GM12864 (cell line): Measurements from ENCODE around the gene TNFRSF11A.

Source experiments
- DNase-seq: peaks from one replicate; pipeline ENCODE4 v3.0.0-alpha.2; 2011; ENCODE audit warnings: low read depth
- H3K4me3 ChIP-seq: 2 replicates; pipeline ENCODE4 v1.5.1; 2011; ENCODE audit warnings: mild to moderate bottlenecking, low read depth, low read length, control low read depth
- TF ChIP-seq, protein P1 (sequence below): IDR thresholded peaks from 2 replicates; pipeline ENCODE4 v1.5.1; 2011; ENCODE audit warnings: low read depth, mild to moderate bottlenecking, moderate library complexity, low read length, control low read depth, inconsistent platforms; ENCODE audit errors: missing control alignments

TNFRSF11A gene

DNA sequence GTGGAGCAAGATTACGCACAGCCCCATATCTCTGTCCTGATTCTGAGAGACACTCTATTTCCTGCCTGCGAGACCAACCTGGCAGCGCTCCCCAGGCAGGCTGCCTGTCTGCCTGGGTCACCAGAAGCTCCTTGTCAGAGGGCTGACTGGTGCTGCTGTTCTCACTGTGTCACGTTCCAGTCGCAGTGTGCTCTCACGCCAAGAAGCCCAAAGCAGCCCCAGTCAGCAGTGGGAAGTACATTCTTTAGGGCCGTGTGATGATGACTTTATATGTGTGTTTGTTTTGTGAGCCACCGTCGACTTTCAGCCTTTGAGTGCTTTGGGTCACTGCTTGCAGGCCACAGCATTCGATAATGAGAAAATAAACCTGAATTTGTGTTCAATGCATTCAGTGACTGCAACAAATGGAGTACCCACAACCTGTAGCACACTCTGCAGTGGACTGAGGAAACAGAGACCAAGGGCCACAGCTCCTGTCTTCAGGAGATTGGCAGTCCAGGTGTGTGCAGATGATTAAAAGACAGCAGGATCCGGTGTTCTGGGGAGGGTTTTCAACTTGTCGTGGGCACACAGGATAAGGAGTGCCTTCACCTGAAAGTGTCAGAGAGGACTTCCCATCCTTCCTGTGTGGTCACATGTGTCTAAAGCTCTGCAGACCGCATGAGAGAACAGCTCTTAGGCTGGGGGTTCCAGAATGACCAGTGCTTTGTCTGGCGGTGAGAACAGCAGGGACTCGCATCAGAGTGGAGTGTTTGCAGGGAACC is 4.8 kb downstream of the TNFRSF11A start:
- no peak for DNase-seq
- TF ChIP-seq, protein P1, sequence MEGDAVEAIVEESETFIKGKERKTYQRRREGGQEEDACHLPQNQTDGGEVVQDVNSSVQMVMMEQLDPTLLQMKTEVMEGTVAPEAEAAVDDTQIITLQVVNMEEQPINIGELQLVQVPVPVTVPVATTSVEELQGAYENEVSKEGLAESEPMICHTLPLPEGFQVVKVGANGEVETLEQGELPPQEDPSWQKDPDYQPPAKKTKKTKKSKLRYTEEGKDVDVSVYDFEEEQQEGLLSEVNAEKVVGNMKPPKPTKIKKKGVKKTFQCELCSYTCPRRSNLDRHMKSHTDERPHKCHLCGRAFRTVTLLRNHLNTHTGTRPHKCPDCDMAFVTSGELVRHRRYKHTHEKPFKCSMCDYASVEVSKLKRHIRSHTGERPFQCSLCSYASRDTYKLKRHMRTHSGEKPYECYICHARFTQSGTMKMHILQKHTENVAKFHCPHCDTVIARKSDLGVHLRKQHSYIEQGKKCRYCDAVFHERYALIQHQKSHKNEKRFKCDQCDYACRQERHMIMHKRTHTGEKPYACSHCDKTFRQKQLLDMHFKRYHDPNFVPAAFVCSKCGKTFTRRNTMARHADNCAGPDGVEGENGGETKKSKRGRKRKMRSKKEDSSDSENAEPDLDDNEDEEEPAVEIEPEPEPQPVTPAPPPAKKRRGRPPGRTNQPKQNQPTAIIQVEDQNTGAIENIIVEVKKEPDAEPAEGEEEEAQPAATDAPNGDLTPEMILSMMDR, result no peak
- H3K4me3 ChIP-seq, result no peak overlapping the region

DNA sequence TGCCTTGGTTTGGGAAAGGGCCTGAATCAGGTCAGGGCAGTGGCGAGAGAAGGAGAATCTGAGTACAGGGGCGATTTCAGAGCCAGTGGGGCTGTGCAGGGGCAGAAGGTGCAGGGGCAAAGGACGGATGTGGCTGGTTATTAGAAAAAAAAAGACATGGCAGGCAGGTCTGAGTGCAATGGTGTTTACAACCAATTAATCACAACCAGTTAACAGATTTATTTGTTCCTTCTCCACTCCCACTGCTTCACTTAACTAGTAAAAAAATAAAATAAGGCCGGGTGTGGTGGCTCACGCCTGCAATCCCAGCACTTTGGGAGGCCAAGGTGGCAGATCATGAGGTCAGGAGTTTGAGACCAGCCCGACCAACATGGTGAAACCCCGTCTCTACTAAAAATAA is 5.5 kb downstream of the TNFRSF11A start:
- TF ChIP-seq, protein P1, result no peak
- no peak overlapping the region for H3K4me3 ChIP-seq
- DNase-seq, result no peak

DNA sequence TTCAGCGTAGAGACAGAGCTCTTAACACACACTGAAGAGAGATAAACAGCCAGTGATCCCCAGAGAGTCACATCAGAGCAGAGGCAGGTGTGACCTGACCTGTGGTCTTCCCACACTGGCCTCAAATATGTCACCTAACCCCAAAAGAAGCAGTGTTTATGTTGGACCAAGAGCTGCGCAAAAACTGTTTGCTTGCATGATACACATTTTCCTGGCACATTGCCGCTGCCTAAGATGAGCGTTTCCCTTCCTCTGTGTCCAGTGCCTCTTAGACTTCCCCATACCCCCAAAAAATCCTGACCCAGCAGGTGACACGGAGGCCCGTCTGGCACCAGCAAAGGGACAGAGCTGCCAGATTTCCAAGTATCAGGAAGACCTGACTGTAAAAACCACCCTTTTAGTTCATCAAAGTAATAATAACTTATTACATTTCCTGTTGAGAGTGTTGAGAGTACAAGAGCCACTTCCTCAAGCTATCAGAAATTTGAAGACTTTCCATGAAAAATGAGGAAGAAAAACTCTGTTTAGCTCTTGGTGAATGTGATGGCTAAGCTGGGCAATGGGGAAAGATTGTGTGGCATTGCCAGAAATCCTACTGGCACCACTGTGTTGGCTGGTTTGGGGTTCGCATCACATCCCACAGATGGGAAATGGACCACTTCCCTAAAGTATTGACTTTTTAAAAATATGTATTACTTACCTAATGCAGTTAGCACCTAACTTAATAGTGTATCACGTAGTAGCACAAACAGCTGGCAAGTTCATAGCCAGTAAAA is 6.7 kb downstream of the TNFRSF11A start:
- TF ChIP-seq, protein P1, result no peak

DNA sequence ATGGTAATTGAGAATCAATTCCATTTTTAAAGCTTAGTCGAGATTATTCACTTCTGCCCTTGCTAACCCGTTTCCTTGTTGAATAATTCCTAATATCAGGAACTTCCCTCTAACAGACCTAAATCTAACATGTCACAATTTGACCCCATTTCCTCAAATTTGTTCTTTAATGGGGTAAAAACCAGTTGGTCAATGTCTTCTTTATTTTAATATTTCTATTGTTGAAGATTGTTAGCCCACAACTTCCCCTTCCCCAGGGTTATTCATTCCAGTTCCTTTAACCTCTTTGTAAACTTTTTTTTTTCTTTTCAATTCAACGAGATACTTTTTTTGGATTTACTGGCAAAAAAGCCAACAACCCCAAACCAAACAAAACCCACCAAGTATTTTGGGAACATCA is 7.3 kb downstream of the TNFRSF11A start:
- H3K4me3 ChIP-seq, result no peak overlapping the region
- TF ChIP-seq, protein P1, result no peak
- no peak for DNase-seq

More for the DNA sequence above, 6.7 kb downstream of the TNFRSF11A start:
- DNase-seq, result no peak
- H3K4me3 ChIP-seq, result no peak overlapping the region

DNA sequence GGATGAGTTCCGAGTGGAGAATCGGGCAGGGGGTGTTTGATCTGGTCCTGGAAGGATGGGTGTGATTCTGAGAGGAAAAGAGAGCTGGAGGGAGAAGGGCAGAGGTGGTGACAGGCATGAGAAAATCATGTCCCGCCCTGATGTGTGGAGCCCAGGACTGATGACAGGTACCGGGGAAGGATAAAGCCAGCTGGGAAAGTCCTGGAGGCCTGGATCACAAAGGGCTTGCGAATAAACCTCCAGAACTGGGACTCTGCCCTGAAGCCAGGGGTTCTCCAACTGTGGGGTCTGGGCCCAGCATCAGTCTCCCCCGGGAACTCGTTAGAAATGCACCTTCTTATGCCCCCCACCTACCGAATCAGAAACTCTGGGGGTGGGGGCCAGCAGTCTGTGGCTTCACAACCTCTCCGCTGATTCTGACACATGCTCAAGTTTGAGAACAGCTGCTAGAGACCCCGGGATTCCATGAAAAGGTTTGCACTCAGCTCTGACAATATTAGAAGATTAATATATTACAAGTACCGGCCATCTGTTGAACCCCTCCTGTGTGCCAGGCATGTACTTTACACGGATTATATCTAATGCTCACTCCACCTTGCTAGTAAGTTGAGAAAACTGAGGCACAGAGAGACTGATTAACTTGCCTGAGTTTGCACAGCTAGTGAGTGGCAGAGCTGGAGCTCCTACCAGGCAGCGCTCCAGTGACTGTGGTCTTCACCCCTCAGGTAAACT is 8.0 kb downstream of the TNFRSF11A start:
- no peak for DNase-seq

DNA sequence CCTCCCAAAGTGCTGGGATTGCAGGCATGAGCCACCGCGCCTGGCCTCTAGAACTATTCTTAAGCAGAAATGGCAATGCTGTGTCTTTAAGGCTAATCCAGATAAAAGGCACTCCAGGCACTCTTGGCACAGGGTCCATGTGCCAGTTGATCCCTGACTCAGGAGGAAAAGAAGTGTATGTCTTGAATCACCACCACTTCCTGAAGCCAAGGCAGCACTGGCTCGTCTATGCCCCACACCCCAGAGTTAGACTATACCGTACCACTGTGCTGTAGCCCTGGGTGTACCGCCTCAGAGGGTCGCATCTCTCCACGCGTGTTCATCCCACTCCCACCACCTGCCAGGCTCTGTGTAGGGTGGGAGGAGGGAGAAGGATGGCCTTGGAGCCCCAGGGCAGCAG is 9.0 kb downstream of the TNFRSF11A start:
- no peak overlapping the region for H3K4me3 ChIP-seq
- no peak for DNase-seq
- TF ChIP-seq, protein P1, result no peak

More for the DNA sequence above, 8.0 kb downstream of the TNFRSF11A start:
- H3K4me3 ChIP-seq, result no peak overlapping the region
- TF ChIP-seq, protein P1, result no peak
